OCI-LY1 (cell line): ENCODE measurements around the gene ADAMTS3.

Experiments
- H2AFZ ChIP-seq: fragments of 200-600 bp; sonication (generic), shearing (Covaris generic); 2 replicates; pipeline ENCODE4 v1.6.0; 2014; ENCODE audit warnings: antibody characterized with exemption, mild to moderate bottlenecking, low read length
- H3F3A ChIP-seq: fragments of 200-600 bp; sonication (generic), shearing (Covaris generic); 2 replicates; pipeline ENCODE4 v1.6.0; 2014; ENCODE audit warnings: mild to moderate bottlenecking, antibody characterized with exemption, low read length, moderate library complexity; ENCODE audit not compliant: insufficient read depth
- H3K27ac ChIP-seq: fragments of 200-600 bp; sonication (generic); 2 replicates; pipeline ENCODE4 v1.5.1; 2014; ENCODE audit warnings: low read length, mixed run types, mild to moderate bottlenecking, low read depth; ENCODE audit not compliant: poor library complexity, severe bottlenecking
- H3K27me3 ChIP-seq: fragments of 200-600 bp; sonication (generic); 2 replicates; pipeline ENCODE4 v1.6.0; 2014; ENCODE audit warnings: antibody characterized with exemption, mild to moderate bottlenecking, low read length, moderate library complexity; ENCODE audit not compliant: insufficient read depth
- H3K36me3 ChIP-seq: fragments of 200-600 bp; sonication (generic); 2 replicates; pipeline ENCODE4 v1.6.1; 2014; ENCODE audit warnings: mild to moderate bottlenecking, antibody characterized with exemption, low read length, moderate library complexity, mixed read lengths; ENCODE audit not compliant: insufficient read depth
- H3K4me1 ChIP-seq: fragments of 200-600 bp; sonication (generic); 2 replicates; pipeline ENCODE4 v1.5.1; 2014; ENCODE audit warnings: mild to moderate bottlenecking, low read length, moderate library complexity; ENCODE audit not compliant: insufficient read depth, severe bottlenecking
- H3K4me2 ChIP-seq: fragments of 200-600 bp; sonication (generic), shearing (Covaris generic); 2 replicates; pipeline ENCODE4 v1.6.1; 2014; ENCODE audit warnings: low read length
- H3K4me3 ChIP-seq: fragments of 200-600 bp; sonication (generic); 2 replicates; pipeline ENCODE4 v1.5.1; 2014; ENCODE audit warnings: low read length, low read depth, mild to moderate bottlenecking, mixed read lengths; ENCODE audit not compliant: poor library complexity, severe bottlenecking
- H3K79me2 ChIP-seq: fragments of 200-600 bp; shearing (Covaris generic); 2 replicates; pipeline ENCODE4 v1.6.1; 2016; ENCODE audit warnings: mixed run types, low read length, mixed read lengths; ENCODE audit not compliant: insufficient read depth
- H3K9ac ChIP-seq: fragments of 200-600 bp; sonication (generic), shearing (Covaris generic); 2 replicates; pipeline ENCODE4 v1.6.1; 2014; ENCODE audit warnings: mild to moderate bottlenecking, low read length, mixed read lengths
- H3K9me2 ChIP-seq: fragments of 200-600 bp; sonication (generic), shearing (Covaris generic); 2 replicates; pipeline ENCODE4 v1.6.1; 2014; ENCODE audit warnings: low read depth, mild to moderate bottlenecking, low read length, mixed read lengths
- H3K9me3 ChIP-seq: fragments of 200-600 bp; shearing (Covaris generic); 2 replicates; pipeline ENCODE4 v1.6.1; 2014; ENCODE audit warnings: low read length, mixed read lengths
- H4K20me1 ChIP-seq: fragments of 200-600 bp; sonication (generic), shearing (Covaris generic); 2 replicates; pipeline ENCODE4 v1.6.0; 2016; ENCODE audit warnings: mild to moderate bottlenecking, low read length; ENCODE audit not compliant: insufficient read depth
- EZH2 ChIP-seq: fragments of 200-600 bp; sonication (generic), shearing (Covaris generic); IDR thresholded peaks from 2 replicates; pipeline ENCODE4 v1.8.0; 2017; ENCODE audit warnings: borderline replicate concordance, mixed run types, mild to moderate bottlenecking, antibody characterized with exemption, low read length, moderate library complexity, mixed read lengths
- TF ChIP-seq, protein P1 (sequence below): fragments of 200-600 bp; sonication (generic), shearing (Covaris generic); IDR thresholded peaks from 2 replicates; pipeline ENCODE4 v1.5.1; 2017; ENCODE audit warnings: mild to moderate bottlenecking, antibody characterized with exemption, low read length, moderate library complexity, mixed read lengths

The ADAMTS3 gene

DNA sequence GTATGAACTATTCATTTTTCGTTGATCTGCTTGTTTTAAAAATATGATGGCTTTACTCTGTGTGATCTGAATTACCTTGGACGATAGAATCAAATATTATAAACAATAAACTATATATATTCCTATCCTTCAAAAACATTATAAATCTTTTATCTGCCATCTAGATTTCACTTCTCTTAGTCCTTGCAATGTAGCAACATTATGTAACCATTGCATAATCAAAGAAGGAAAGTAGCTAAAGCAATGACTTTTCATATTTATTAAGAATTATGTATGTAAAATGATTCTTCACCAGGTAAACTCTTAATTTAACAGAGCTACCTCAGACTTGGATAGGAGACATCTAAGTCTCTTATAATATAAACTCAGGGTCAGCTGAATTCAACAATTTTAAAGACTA, 210.5 kb downstream of the ADAMTS3 start:
- Histone ChIP-seq H3K27me3 (no peaks in the 10 kb centered on the region), H3K4me1 (no peaks in the 10 kb centered on the region), H3K4me2 (no peak overlapping the region), H3K36me3 (no peaks in the 10 kb centered on the region), H3K9me2 (no peaks in the 10 kb centered on the region), H3K9me3 (no peaks in the 10 kb centered on the region), H3K27ac (no peak overlapping the region), H2AFZ (no peak overlapping the region), H3K4me3 (no peak overlapping the region), H3F3A (peaks cover 3% of the 10 kb centered on the region; the same call in 1 of the 2 replicates), H3K9ac (no peak overlapping the region), H4K20me1 (no peaks in the 10 kb centered on the region), H3K79me2 (no peaks in the 10 kb centered on the region)
- TF ChIP-seq EZH2, result no peak
- TF ChIP-seq, protein P1, sequence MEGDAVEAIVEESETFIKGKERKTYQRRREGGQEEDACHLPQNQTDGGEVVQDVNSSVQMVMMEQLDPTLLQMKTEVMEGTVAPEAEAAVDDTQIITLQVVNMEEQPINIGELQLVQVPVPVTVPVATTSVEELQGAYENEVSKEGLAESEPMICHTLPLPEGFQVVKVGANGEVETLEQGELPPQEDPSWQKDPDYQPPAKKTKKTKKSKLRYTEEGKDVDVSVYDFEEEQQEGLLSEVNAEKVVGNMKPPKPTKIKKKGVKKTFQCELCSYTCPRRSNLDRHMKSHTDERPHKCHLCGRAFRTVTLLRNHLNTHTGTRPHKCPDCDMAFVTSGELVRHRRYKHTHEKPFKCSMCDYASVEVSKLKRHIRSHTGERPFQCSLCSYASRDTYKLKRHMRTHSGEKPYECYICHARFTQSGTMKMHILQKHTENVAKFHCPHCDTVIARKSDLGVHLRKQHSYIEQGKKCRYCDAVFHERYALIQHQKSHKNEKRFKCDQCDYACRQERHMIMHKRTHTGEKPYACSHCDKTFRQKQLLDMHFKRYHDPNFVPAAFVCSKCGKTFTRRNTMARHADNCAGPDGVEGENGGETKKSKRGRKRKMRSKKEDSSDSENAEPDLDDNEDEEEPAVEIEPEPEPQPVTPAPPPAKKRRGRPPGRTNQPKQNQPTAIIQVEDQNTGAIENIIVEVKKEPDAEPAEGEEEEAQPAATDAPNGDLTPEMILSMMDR, result no peak

GRCh38 chr4:72357908-72358307, 211.1 kb downstream of the ADAMTS3 start:
- Histone ChIP-seq H3F3A (peaks cover 3% of the 10 kb centered on the region; the same call in 1 of the 2 replicates), H3K27me3 (no peaks in the 10 kb centered on the region), H3K79me2 (no peaks in the 10 kb centered on the region), H3K4me3 (no peak overlapping the region), H2AFZ (no peak overlapping the region), H3K9me2 (no peaks in the 10 kb centered on the region), H3K9me3 (no peaks in the 10 kb centered on the region), H3K4me2 (no peak overlapping the region), H4K20me1 (no peaks in the 10 kb centered on the region), H3K27ac (no peak overlapping the region), H3K9ac (no peak overlapping the region), H3K36me3 (no peaks in the 10 kb centered on the region), H3K4me1 (no peaks in the 10 kb centered on the region)
- TF ChIP-seq, protein P1, result no peak
- no peak for TF ChIP-seq EZH2

GRCh38 chr4:72352711-72353110, 216.3 kb downstream of the ADAMTS3 start:
- Histone ChIP-seq H3K27me3 (no peaks in the 10 kb centered on the region), H3K27ac (no peak overlapping the region), H3K4me2 (no peak overlapping the region), H3K9me3 (no peaks in the 10 kb centered on the region), H3K9ac (no peak overlapping the region), H3K4me3 (no peak overlapping the region), H2AFZ (no peak overlapping the region), H3K4me1 (no peaks in the 10 kb centered on the region), H4K20me1 (no peaks in the 10 kb centered on the region), H3F3A (peaks cover 3% of the 10 kb centered on the region; the same call in 1 of the 2 replicates), H3K79me2 (no peaks in the 10 kb centered on the region), H3K9me2 (no peaks in the 10 kb centered on the region), H3K36me3 (no peaks in the 10 kb centered on the region)
- no peak for TF ChIP-seq EZH2

GRCh38 chr4:72351521-72351920, 217.5 kb downstream of the ADAMTS3 start:
- Histone ChIP-seq H3K4me3 (no peak overlapping the region), H2AFZ (no peak overlapping the region), H3K4me2 (no peak overlapping the region), H3K27ac (no peak overlapping the region), H3K9me3 (no peaks in the 10 kb centered on the region), H3K4me1 (no peaks in the 10 kb centered on the region), H3K36me3 (no peaks in the 10 kb centered on the region), H3K9me2 (no peaks in the 10 kb centered on the region), H3K9ac (no peak overlapping the region), H4K20me1 (no peaks in the 10 kb centered on the region), H3K79me2 (no peaks in the 10 kb centered on the region), H3F3A (no peaks in the 10 kb centered on the region), H3K27me3 (no peaks in the 10 kb centered on the region)
- no peak for TF ChIP-seq EZH2
- TF ChIP-seq, protein P1, result no peak
